IgD-negative memory B cell (primary cell): ENCODE measurements around the gene PIK3R6. TPM values are rescaled to one million over a fixed set of nuclear protein-coding genes. Genes with fewer than 3 reads are reported as not detected.
A peak's percentile ranks its signal among the peaks of the same experiment; 100 is the strongest.

Source experiments
- H3K27ac Mint-ChIP-seq, 3 donors: one replicate each; pipeline ENCODE4 v1.8.0; 2020 to 2022; ENCODE audit warnings: mild to moderate bottlenecking in 3 of 3, mixed read lengths in 3 of 3, moderate library complexity in 1 of 3
- H3K27me3 Mint-ChIP-seq: one replicate; pipeline ENCODE4 v1.8.0; 2021; ENCODE audit warnings: mixed read lengths
- H3K36me3 Mint-ChIP-seq: one replicate; pipeline ENCODE4 v1.8.0; 2020; ENCODE audit warnings: mild to moderate bottlenecking, mixed read lengths
- H3K4me1 Mint-ChIP-seq, 3 donors: one replicate each; pipeline ENCODE4 v1.8.0; 2020 to 2022; ENCODE audit warnings: mixed read lengths in 3 of 3, mild to moderate bottlenecking in 1 of 3
- H3K4me3 Mint-ChIP-seq, 4 donors: one replicate each; pipeline ENCODE4 v1.8.0; 2020 to 2022; ENCODE audit warnings: mild to moderate bottlenecking in 4 of 4, mixed read lengths in 4 of 4, moderate library complexity in 3 of 4
- H3K9me3 Mint-ChIP-seq, 3 donors: one replicate each; pipeline ENCODE4 v1.8.0; 2020 to 2021; ENCODE audit warnings: mixed read lengths in 3 of 3, mild to moderate bottlenecking in 1 of 3
- polyA plus RNA-seq: library from polyadenylated mRNA; unstranded; fragments of 300-500 nt; fragmentation: Illumina TruSeq; gene quantifications from one replicate; pipeline ENCODE4 v1.2.3, GENCODE V29; 2021

The PIK3R6 gene
- polyA plus RNA-seq, 1 donor from 2014 or later, result 7.7 TPM

- Mint-ChIP-seq H3K9me3 (no peaks in the 10 kb centered on the region), H3K27me3 (no peaks in the 10 kb centered on the region), H3K27ac (peak overlapping the region; percentile 90 to 99 (median 99)), H3K4me3 (peak overlapping the region in 3 of 4 donors; percentile 70 to 85 (median 79)), H3K36me3 (peaks cover 13% of the 10 kb centered on the region), H3K4me1 (peaks cover 44 to 59% (median 59%) of the 10 kb centered on the region in 3 donors)
Measured at GRCh38 chr17:8900207-8900606, 32.7 kb upstream of the PIK3R6 start.

GRCh38 chr17:8898636-8899035 is 31.2 kb upstream of the PIK3R6 start:
- Mint-ChIP-seq H3K27me3 (no peaks in the 10 kb centered on the region), H3K36me3 (peaks cover 14% of the 10 kb centered on the region), H3K4me3 (peak overlapping the region; percentile 47 to 90 (median 54)), H3K9me3 (no peaks in the 10 kb centered on the region), H3K27ac (peak overlapping the region; percentile 83 to 99 (median 99)), H3K4me1 (peaks cover 41 to 53% (median 47%) of the 10 kb centered on the region in 3 donors)

GRCh38 chr17:8898126-8898525 is 30.7 kb upstream of the PIK3R6 start:
- H3K36me3 Mint-ChIP-seq, result peaks cover 14% of the 10 kb centered on the region
- H3K27ac Mint-ChIP-seq, result peak overlapping the region; percentile 11 to 99 (median 83)
- H3K27me3 Mint-ChIP-seq, result no peaks in the 10 kb centered on the region
- H3K9me3 Mint-ChIP-seq, result no peaks in the 10 kb centered on the region
- peak overlapping the region; percentile 11 to 92 (median 36) for H3K4me3 Mint-ChIP-seq
- peaks cover 40 to 52% (median 47%) of the 10 kb centered on the region in 3 donors for H3K4me1 Mint-ChIP-seq

GRCh38 chr17:8896641-8897635 is 29.5 kb upstream of the PIK3R6 start:
- Mint-ChIP-seq H3K4me3 (peak overlapping the region in 1 of 4 donors; percentile 28), H3K9me3 (no peaks in the 10 kb centered on the region), H3K27ac (peak overlapping the region in 2 of 3 donors; percentile 36 to 82), H3K36me3 (peaks cover 13% of the 10 kb centered on the region), H3K27me3 (no peaks in the 10 kb centered on the region), H3K4me1 (peaks cover 46 to 61% (median 52%) of the 10 kb centered on the region in 3 donors)

GRCh38 chr17:8896087-8896486 is 28.6 kb upstream of the PIK3R6 start:
- peaks cover 40 to 54% (median 45%) of the 10 kb centered on the region in 3 donors for H3K4me1 Mint-ChIP-seq
- no peaks in the 10 kb centered on the region for H3K27me3 Mint-ChIP-seq
- H3K4me3 Mint-ChIP-seq, result no peak overlapping the region
- no peak overlapping the region for H3K27ac Mint-ChIP-seq
- H3K36me3 Mint-ChIP-seq, result peaks cover 13% of the 10 kb centered on the region
- H3K9me3 Mint-ChIP-seq, result no peaks in the 10 kb centered on the region

GRCh38 chr17:8894673-8895578 is 27.5 kb upstream of the PIK3R6 start:
- H3K36me3 Mint-ChIP-seq, result peaks cover 12% of the 10 kb centered on the region
- H3K4me1 Mint-ChIP-seq, result peaks cover 28 to 43% (median 35%) of the 10 kb centered on the region in 3 donors
- no peaks in the 10 kb centered on the region for H3K9me3 Mint-ChIP-seq
- H3K4me3 Mint-ChIP-seq, result peak overlapping the region in 1 of 4 donors; percentile 2
- peak overlapping the region; percentile 3 to 84 (median 30) for H3K27ac Mint-ChIP-seq
- H3K27me3 Mint-ChIP-seq, result no peaks in the 10 kb centered on the region

GRCh38 chr17:8894202-8894671 is 26.8 kb upstream of the PIK3R6 start:
- Mint-ChIP-seq H3K9me3 (no peaks in the 10 kb centered on the region), H3K36me3 (peaks cover 11% of the 10 kb centered on the region), H3K4me1 (peaks cover 26 to 40% (median 31%) of the 10 kb centered on the region in 3 donors), H3K27me3 (no peaks in the 10 kb centered on the region), H3K27ac (peak overlapping the region in 1 of 3 donors; percentile 3), H3K4me3 (no peak overlapping the region)

- Mint-ChIP-seq H3K4me1 (peaks cover 20 to 36% (median 27%) of the 10 kb centered on the region in 3 donors), H3K9me3 (no peaks in the 10 kb centered on the region), H3K27me3 (no peaks in the 10 kb centered on the region), H3K4me3 (no peak overlapping the region), H3K27ac (no peak overlapping the region), H3K36me3 (peaks cover 10% of the 10 kb centered on the region)
Measured at GRCh38 chr17:8893621-8894201, 26.2 kb upstream of the PIK3R6 start.

- no peaks in the 10 kb centered on the region for H3K9me3 Mint-ChIP-seq
- H3K4me3 Mint-ChIP-seq, result no peak overlapping the region
- H3K27ac Mint-ChIP-seq, result peak overlapping the region in 1 of 3 donors; percentile 80
- H3K27me3 Mint-ChIP-seq, result no peaks in the 10 kb centered on the region
- peaks cover 16 to 29% (median 23%) of the 10 kb centered on the region in 3 donors for H3K4me1 Mint-ChIP-seq
- peaks cover 10% of the 10 kb centered on the region for H3K36me3 Mint-ChIP-seq
Measured at GRCh38 chr17:8893059-8893458, 25.6 kb upstream of the PIK3R6 start.

GRCh38 chr17:8892338-8892690 is 24.8 kb upstream of the PIK3R6 start:
- H3K27ac Mint-ChIP-seq, result peak overlapping the region; percentile 80 to 89 (median 82)
- no peaks in the 10 kb centered on the region for H3K9me3 Mint-ChIP-seq
- H3K4me3 Mint-ChIP-seq, result peak overlapping the region in 3 of 4 donors; percentile 67 to 79 (median 74)
- H3K4me1 Mint-ChIP-seq, result peaks cover 13 to 24% (median 20%) of the 10 kb centered on the region in 3 donors
- H3K36me3 Mint-ChIP-seq, result peaks cover 10% of the 10 kb centered on the region
- no peaks in the 10 kb centered on the region for H3K27me3 Mint-ChIP-seq

GRCh38 chr17:8890671-8891070 is 23.2 kb upstream of the PIK3R6 start:
- H3K4me3 Mint-ChIP-seq, result no peak overlapping the region
- H3K27me3 Mint-ChIP-seq, result no peaks in the 10 kb centered on the region
- peaks cover 10% of the 10 kb centered on the region for H3K36me3 Mint-ChIP-seq
- peaks cover 13 to 22% (median 14%) of the 10 kb centered on the region in 3 donors for H3K4me1 Mint-ChIP-seq
- no peak overlapping the region for H3K27ac Mint-ChIP-seq
- no peaks in the 10 kb centered on the region for H3K9me3 Mint-ChIP-seq

- Mint-ChIP-seq H3K9me3 (no peaks in the 10 kb centered on the region), H3K4me1 (peaks cover 5 to 13% (median 8%) of the 10 kb centered on the region in 3 donors), H3K27ac (peak overlapping the region in 2 of 3 donors; percentile 56 to 80), H3K36me3 (peaks cover 3% of the 10 kb centered on the region), H3K27me3 (no peaks in the 10 kb centered on the region), H3K4me3 (no peak overlapping the region)
Measured at GRCh38 chr17:8889458-8890210, 22.2 kb upstream of the PIK3R6 start.

GRCh38 chr17:8888704-8889302 is 21.3 kb upstream of the PIK3R6 start:
- H3K27me3 Mint-ChIP-seq, result no peaks in the 10 kb centered on the region
- no peak overlapping the region for H3K4me3 Mint-ChIP-seq
- peaks cover 3% of the 10 kb centered on the region for H3K36me3 Mint-ChIP-seq
- peak overlapping the region in 2 of 3 donors; percentile 56 to 80 for H3K27ac Mint-ChIP-seq
- H3K9me3 Mint-ChIP-seq, result no peaks in the 10 kb centered on the region
- H3K4me1 Mint-ChIP-seq, result peaks cover 5 to 11% (median 8%) of the 10 kb centered on the region in 3 donors
